Esophagus squamous epithelium (tissue), 5 donors: Measurements from ENCODE around the gene DGKB. TPM values are rescaled to one million over a fixed set of nuclear protein-coding genes. Genes with fewer than 3 reads are reported as not detected.

Source experiments
- DNase-seq: peaks from one replicate; lab custom pipeline; 2025; lab: John Stamatoyannopoulos, UW
- H3K27ac ChIP-seq, 4 donors: fragments of 200-600 bp; sonication (generic); one replicate each; pipeline ENCODE4 v1.5.1; 2016 to 2019; ENCODE audit warnings: mild to moderate bottlenecking in 1 of 4
- H3K27me3 ChIP-seq, 4 donors: fragments of 200-600 bp; sonication (generic); 1 replicate in 3 of 4; 2 replicates in 1 of 4; pipeline versions ENCODE4 v1.5.1 to v1.6.0; 2017 to 2021; ENCODE audit warnings: antibody characterized with exemption in 1 of 4
- H3K36me3 ChIP-seq, 3 donors: fragments of 200-600 bp; sonication (generic); one replicate each; pipeline ENCODE4 v1.5.1; 2016 to 2019
- H3K4me1 ChIP-seq, 3 donors: fragments of 200-600 bp; sonication (generic); one replicate each; pipeline ENCODE4 v1.5.1; 2017 to 2019
- H3K4me3 ChIP-seq, 4 donors: fragments of 200-600 bp; sonication (generic); 1 replicate in 3 of 4; 2 replicates in 1 of 4; pipeline ENCODE4 v1.5.1; 2016 to 2019; ENCODE audit warnings: mild to moderate bottlenecking in 2 of 4, moderate library complexity in 1 of 4
- H3K9me3 ChIP-seq, 3 donors: fragments of 200-600 bp; sonication (generic); one replicate each; pipeline ENCODE4 v1.5.1; 2016 to 2019
- CTCF ChIP-seq, 6 experiments: fragments of 450-650 bp in 4 of 6; fragments of 200-600 bp in 2 of 6; sonication (generic) in 2 of 6; IDR thresholded peaks; one replicate each; pipeline ENCODE4 v1.5.1; 2016 to 2019; ENCODE audit warnings: antibody characterized with exemption in 6 of 6, mild to moderate bottlenecking in 4 of 6, moderate library complexity in 4 of 6
- POLR2A ChIP-seq, 4 donors: fragments of 450-650 bp; IDR thresholded peaks; one replicate each; pipeline ENCODE4 v1.6.1; 2017; ENCODE audit warnings: antibody characterized with exemption in 4 of 4, mild to moderate bottlenecking in 4 of 4, moderate library complexity in 3 of 4
- WGBS, 2 donors: methylation state at CpG; one replicate each; pipeline ENCODE4 v1.1.5; 2018; 5-methylcytosine and 5-hydroxymethylcytosine counted together
- intact Hi-C: fragments of 100-400 bp; cut with DNase I; formaldehyde crosslinking; loops from one replicate; pipeline ENCODE4 v1.15.0; 2022
- total RNA-seq, 4 donors: library from RNA; depleted of rRNA; stranded (reverse); fragments of >200 nt; gene quantifications; one replicate each; pipeline ENCODE4 v1.1.0, GENCODE V29; 2016
- donor health status: DM: yes; HTN: yes; CAD: no.

Gene DGKB
- 1 to 10 TPM in 1 of 4 donors, under 1 TPM in 2, not detected in 1; 0.09 to 1.1 (median 0.23) TPM for total RNA-seq

- no peak for TF ChIP-seq POLR2A (IDR thresholded peaks at IDR 0.05)
- no peak for TF ChIP-seq CTCF (IDR thresholded peaks at IDR 0.05)
- peak within 1 kb of the TSS in 3 of 4 donors; percentile 18 to 52 (median 27) for H3K4me3 ChIP-seq
- intact Hi-C loops = no loop called here
- peaks cover 0 to 7% (median 0%) of the 10 kb centered on the region in 3 donors for H3K4me1 ChIP-seq
- 8 to 9% methylated on average over 9 to 16 of the region's 16 CpGs for WGBS, 2 donors
- H3K36me3 ChIP-seq = no peaks in the 10 kb centered on the region
- H3K9me3 ChIP-seq = no peaks in the 10 kb centered on the region
- peak within 1 kb of the TSS in 3 of 4 donors; percentile 1 to 42 (median 40) for H3K27ac ChIP-seq
- no peaks in the 10 kb centered on the region for H3K27me3 ChIP-seq
- no peak for DNase-seq
Measured at GRCh38 chr7:14902589-14903067, at the start of gene DGKB. TSS of gene DGKB (minus strand) at chr7:14902751.

GRCh38 chr7:14950013-14950412 is 47.5 kb upstream of the DGKB start:
- no peaks in the 10 kb centered on the region for H3K36me3 ChIP-seq
- no peaks in the 10 kb centered on the region for H3K27me3 ChIP-seq
- H3K4me1 ChIP-seq = no peaks in the 10 kb centered on the region
- no peak overlapping the region for H3K27ac ChIP-seq
- no peak for DNase-seq
- no peak overlapping the region for H3K4me3 ChIP-seq
- intact Hi-C loops = no loop called here
- 82 to 83% methylated on average over 4 of the region's 4 CpGs for WGBS, 2 donors
- TF ChIP-seq CTCF (IDR thresholded peaks at IDR 0.05) (no peak), POLR2A (IDR thresholded peaks at IDR 0.05) (no peak)
- H3K9me3 ChIP-seq = no peaks in the 10 kb centered on the region

DNA sequence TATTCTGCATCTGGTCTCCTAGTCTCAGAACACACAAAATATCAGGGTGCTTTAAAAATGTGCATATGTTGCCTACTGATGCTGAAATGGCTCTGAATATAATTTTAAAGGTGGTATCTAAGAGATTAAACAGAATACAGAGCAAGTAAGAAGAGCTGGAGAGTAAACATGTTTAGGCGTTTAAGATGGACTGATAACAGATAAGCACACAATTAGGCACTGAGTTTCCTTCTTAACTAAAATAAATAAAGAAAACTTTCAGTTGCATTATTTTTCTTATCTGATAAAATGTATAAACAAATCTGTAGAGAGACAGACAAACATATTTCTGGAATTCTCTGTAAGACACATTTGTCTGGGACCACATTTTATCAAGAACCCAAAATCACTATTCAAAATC is 35.6 kb upstream of the DGKB start:
- Histone ChIP-seq H3K4me1 (no peaks in the 10 kb centered on the region), H3K36me3 (no peaks in the 10 kb centered on the region), H3K4me3 (no peak overlapping the region), H3K27me3 (no peaks in the 10 kb centered on the region), H3K27ac (no peak overlapping the region), H3K9me3 (no peaks in the 10 kb centered on the region)
- TF ChIP-seq POLR2A (IDR thresholded peaks at IDR 0.05) = no peak
- no peak for TF ChIP-seq CTCF (IDR thresholded peaks at IDR 0.05)
- no peak for DNase-seq
- intact Hi-C loops = no loop called here
- WGBS, 2 donors = 25 to 52% methylated on average over 1 of the region's 1 CpG

DNA sequence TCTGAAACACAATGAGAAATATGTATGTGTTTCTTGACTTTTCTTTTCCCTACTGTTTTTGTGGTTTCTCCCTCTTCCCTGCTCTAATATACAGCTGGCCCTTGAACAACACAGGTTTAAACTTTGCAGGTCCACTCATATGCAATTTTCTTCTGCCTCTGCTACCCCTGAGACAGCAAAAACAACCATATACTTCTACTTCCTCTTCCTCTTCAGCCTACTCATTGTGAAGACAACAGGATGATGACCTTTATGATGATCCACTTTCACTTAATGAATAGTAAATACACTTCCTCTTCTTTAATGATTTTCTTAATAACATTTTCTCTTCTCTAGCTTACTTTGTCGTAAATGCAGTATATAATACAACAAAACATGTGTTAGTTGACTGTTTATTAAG is 35.0 kb upstream of the DGKB start:
- WGBS, 2 donors = 13 to 50% methylated on average over 1 of the region's 1 CpG
- Histone ChIP-seq H3K4me3 (no peak overlapping the region), H3K36me3 (no peaks in the 10 kb centered on the region), H3K9me3 (no peaks in the 10 kb centered on the region), H3K27me3 (no peaks in the 10 kb centered on the region), H3K27ac (no peak overlapping the region), H3K4me1 (no peaks in the 10 kb centered on the region)
- DNase-seq = no peak
- intact Hi-C loops = no loop called here
- TF ChIP-seq CTCF (IDR thresholded peaks at IDR 0.05) (no peak), POLR2A (IDR thresholded peaks at IDR 0.05) (no peak)

DNA sequence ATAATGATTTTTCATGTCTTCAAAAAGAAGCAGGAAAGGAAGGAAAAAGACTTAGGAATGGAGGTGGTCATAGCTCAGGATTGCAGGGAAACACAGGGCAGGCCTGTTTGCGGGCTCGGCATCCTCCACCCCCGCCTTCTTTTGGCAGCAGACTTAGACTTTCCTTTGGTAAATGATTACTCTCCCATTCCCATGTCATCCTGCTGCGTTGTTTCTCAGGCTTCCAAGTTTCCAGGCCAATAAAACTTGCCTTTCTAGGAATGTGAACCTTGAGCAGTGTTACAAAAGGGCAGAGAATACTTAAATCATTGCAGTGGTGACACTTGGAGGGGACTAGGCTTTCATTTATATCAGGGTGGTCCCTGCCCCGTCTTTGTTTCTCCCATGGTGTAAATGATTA is 34.0 kb upstream of the DGKB start:
- Histone ChIP-seq H3K36me3 (no peaks in the 10 kb centered on the region), H3K27ac (no peak overlapping the region), H3K27me3 (no peaks in the 10 kb centered on the region), H3K9me3 (no peaks in the 10 kb centered on the region), H3K4me1 (no peaks in the 10 kb centered on the region), H3K4me3 (no peak overlapping the region)
- WGBS, 2 donors = 27 to 48% methylated on average over 5 of the region's 5 CpGs
- TF ChIP-seq POLR2A (IDR thresholded peaks at IDR 0.05) (no peak), CTCF (IDR thresholded peaks at IDR 0.05) (no peak)
- intact Hi-C loops = no loop called here
- no peak for DNase-seq
